Endothelial cell of umbilical vein (primary cell): ENCODE results near the gene ESCO1. TPM values are rescaled to one million over a fixed set of nuclear protein-coding genes. Genes with fewer than 3 reads are reported as not detected.

Source experiments
- polyA plus RNA-seq, 4 experiments: library from polyadenylated mRNA; depleted of rRNA in 3 of 4; stranded (reverse) in 3 of 4; unstranded in 1 of 4; fragments of >200 nt; gene quantifications; 2 replicates each; pipeline versions ENCODE4 v1.2.1 to v1.2.3, GENCODE V29; 2011 to 2012; ENCODE audit warnings: missing spikeins in 1 of 4
- total RNA-seq: library from RNA; stranded (reverse); gene quantifications from 2 replicates; pipeline ENCODE4 v1.2.3, GENCODE V29; 2021

The ESCO1 gene
- total and polyA plus RNA-seq, 2 donors (not counting 3 experiments of a cell fraction or from before 2014, with no cell fraction given) = 2.1 to 12.0 TPM

Other genes with a start within 250 kb of the ESCO1 start
- gene SNRPD1, start 11.6 kb upstream of the ESCO1 start, total RNA-seq = 91.6 and 97.3 TPM in 2 replicates
- gene SNRPD1, start 11.6 kb upstream of the ESCO1 start, polyA plus RNA-seq = 9.1 and 16.6 TPM in 2 replicates
- 10.0 and 14.9 TPM in 2 replicates for gene ABHD3, start 104.1 kb upstream of the ESCO1 start, total RNA-seq
- gene ABHD3, start 104.1 kb upstream of the ESCO1 start, polyA plus RNA-seq = 5.7 and 6.3 TPM in 2 replicates
- gene MIB1, start 140.1 kb upstream of the ESCO1 start, total RNA-seq = 37.5 and 40.6 TPM in 2 replicates
- gene MIB1, start 140.1 kb upstream of the ESCO1 start, polyA plus RNA-seq = 4.3 and 6.3 TPM in 2 replicates